ENCODE measurements around the gene SERGEF. TPM values are rescaled to one million over a fixed set of nuclear protein-coding genes. Genes with fewer than 3 reads are reported as not detected.

Gene SERGEF
- total and polyA plus RNA-seq, 2 of the 13 experiments (the other 11 are each of a cell fraction or from before 2014, with no cell fraction given) = 54.5 to 114 TPM

- TF ChIP-seq ZBTB40 (IDR thresholded peaks at IDR 0.05) = no peak
- no peak for TF ChIP-seq ZBTB40 (CRISPR knock-in tag; IDR thresholded peaks at IDR 0.05)
- TF ChIP-seq CENPX (CRISPR knock-in tag; IDR thresholded peaks at IDR 0.05) = no peak
- no peak for TF ChIP-seq ZHX2 (IDR thresholded peaks at IDR 0.05; ENCODE audit: low read depth)
- TF ChIP-seq ZHX2 (CRISPR knock-in tag; IDR thresholded peaks at IDR 0.05; ENCODE audit: borderline replicate concordance) = no peak
- TF ChIP-seq FOXP4 (CRISPR knock-in tag; IDR thresholded peaks at IDR 0.05) = no peak
- no peak for TF ChIP-seq ZNF781 (CRISPR knock-in tag; IDR thresholded peaks at IDR 0.05; ENCODE audit: borderline replicate concordance, not compliant biosample characterization)
- peak; percentile 45; the same call in 1 of the 2 replicates for TF ChIP-seq ZNF891 (CRISPR knock-in tag; IDR thresholded peaks at IDR 0.05)
- no peak for TF ChIP-seq TBX3 (IDR thresholded peaks at IDR 0.05; ENCODE audit: borderline replicate concordance)
- no peak for TF ChIP-seq ZNF468 (CRISPR knock-in tag; IDR thresholded peaks at IDR 0.05)
- no peak for TF ChIP-seq IKZF1 (IDR thresholded peaks at IDR 0.05)
Measured at GRCh38 chr11:17760102-17761029, 252.5 kb downstream of the SERGEF start (continued).
